Activated CD4-positive, alpha-beta T cell treated with anti-CD3 and anti-CD28 coated beads for 36 hours (primary cell): Measurements from ENCODE around the gene ATF6. TPM values are rescaled to one million over a fixed set of nuclear protein-coding genes. Genes with fewer than 3 reads are reported as not detected.

ENCODE experiments used
- ATAC-seq: fragments of 200-7000 bp; cut with Tn5 transposase; one replicate; pipeline ENCODE4 v1.10.0; 2021; ENCODE audit warnings: mild to moderate bottlenecking, moderate library complexity
- CTCF ChIA-PET: fragments of 350-600 bp; sonication (Branson Sonifier 250); formaldehyde crosslinking; loops from one replicate; lab custom pipeline; 2021; ENCODE audit warnings: antibody characterized with exemption; lab: Charles Lee
- POLR2A ChIA-PET: fragments of 350-600 bp; sonication (Branson Sonifier 250); formaldehyde crosslinking; loops from one replicate; lab custom pipeline; 2021; ENCODE audit warnings: antibody characterized with exemption, inconsistent platforms; lab: Charles Lee
- DNase-seq: peaks from one replicate; pipeline ENCODE4 v3.0.0-alpha.2; 2020
- H3K27ac Mint-ChIP-seq: one replicate; pipeline ENCODE4 v1.8.0; 2021; ENCODE audit warnings: mixed read lengths
- H3K27me3 Mint-ChIP-seq: one replicate; pipeline ENCODE4 v1.8.0; 2021; ENCODE audit warnings: mixed read lengths
- H3K36me3 Mint-ChIP-seq: one replicate; pipeline ENCODE4 v1.8.0; 2021; ENCODE audit warnings: low read depth, mixed read lengths
- H3K4me1 Mint-ChIP-seq: one replicate; pipeline ENCODE4 v1.8.0; 2021; ENCODE audit warnings: mixed read lengths
- H3K4me3 Mint-ChIP-seq: one replicate; pipeline ENCODE4 v1.8.0; 2021; ENCODE audit warnings: mild to moderate bottlenecking, moderate library complexity, mixed read lengths
- H3K9me3 Mint-ChIP-seq: one replicate; pipeline ENCODE4 v1.8.0; 2021; ENCODE audit warnings: low read depth, mixed read lengths
- intact Hi-C, 2 experiments: fragments of 100-400 bp; cut with DNase I in 1 of 2; cut with micrococcal nuclease in 1 of 2; formaldehyde crosslinking; loops; one replicate each; pipeline versions ENCODE4 v1.14.2 to v1.15.1; 2022 to 2024; cut with DNase I, micrococcal nuclease
- total RNA-seq, 2 experiments: library from RNA; stranded (reverse); gene quantifications; one replicate each; pipeline ENCODE4 v1.2.3, GENCODE V29; 2021

ATF6 gene
- total RNA-seq, 2 experiments from 2014 or later = 23.7 to 31.9 TPM

GRCh38 chr1:161855260-161855659 is 89.1 kb downstream of the ATF6 start:
- no peak overlapping the region for H3K4me3 Mint-ChIP-seq
- peaks cover 52% of the 10 kb centered on the region for H3K36me3 Mint-ChIP-seq
- H3K27ac Mint-ChIP-seq = no peak overlapping the region
- intact Hi-C loops = no loop called here
- ChIA-PET CTCF (interaction anchor here (1.0 to 1.6 kb wide), 4 partner anchors 11 to 169 kb away, joined by 3 to 6 read pairs (median 4); partner anchors contain the start of gene OLFML2B), POLR2A (interaction anchor here (0.6 kb wide), 1 partner anchor 106 kb away, joined by 3 read pairs; the partner anchor contains the start of gene DUSP12)
- H3K9me3 Mint-ChIP-seq = no peaks in the 10 kb centered on the region
- H3K27me3 Mint-ChIP-seq = no peaks in the 10 kb centered on the region
- ATAC-seq = no peak
- DNase-seq = no peak
- no peaks in the 10 kb centered on the region for H3K4me1 Mint-ChIP-seq

DNA sequence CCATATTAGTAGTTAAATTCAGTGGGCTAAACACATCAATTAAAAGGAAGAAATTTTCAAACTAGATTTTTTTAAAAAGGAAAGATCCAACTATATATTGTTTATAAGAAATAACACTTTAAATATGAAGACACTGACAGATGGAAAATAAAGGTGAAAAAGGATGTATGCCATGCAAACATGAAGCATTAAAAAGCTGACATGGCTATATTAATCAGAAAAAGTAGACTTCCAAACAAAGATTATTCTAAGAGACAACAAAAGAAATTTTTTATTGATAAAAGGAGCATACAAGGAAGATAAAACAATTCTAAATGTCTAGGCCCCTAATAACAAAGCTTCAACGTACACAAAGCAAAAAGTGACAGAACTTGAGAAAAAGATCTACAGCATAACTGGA is 92.2 kb downstream of the ATF6 start:
- Mint-ChIP-seq H3K27me3 (no peaks in the 10 kb centered on the region), H3K36me3 (peaks cover 42% of the 10 kb centered on the region), H3K4me1 (no peaks in the 10 kb centered on the region), H3K27ac (no peak overlapping the region), H3K9me3 (no peaks in the 10 kb centered on the region), H3K4me3 (no peak overlapping the region)
- POLR2A ChIA-PET = no interaction called here
- CTCF ChIA-PET = interaction anchor here (2.0 kb wide), 1 partner anchor 27 kb away, joined by 5 read pairs; no protein-coding TSS in a partner anchor
- ATAC-seq = no peak
- intact Hi-C loops = no loop called here
- no peak for DNase-seq

DNA sequence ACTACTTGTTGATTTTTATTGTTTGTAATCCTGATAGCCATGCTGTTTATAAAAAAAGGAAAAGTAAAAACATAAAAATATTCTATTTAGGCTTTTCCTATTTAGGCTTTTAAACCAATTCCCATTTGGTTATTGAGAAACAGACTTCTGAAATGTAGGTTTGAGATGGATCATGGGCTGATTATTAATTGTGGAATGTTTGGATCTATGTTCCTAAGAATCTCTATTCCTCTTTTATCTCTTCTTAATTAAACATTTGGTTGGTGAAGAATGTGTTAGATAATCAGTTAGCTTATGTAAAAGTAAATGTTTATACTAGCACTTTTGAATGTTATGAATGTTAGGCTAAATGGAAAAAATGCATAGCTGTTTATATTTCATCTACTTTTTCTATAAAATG is 97.4 kb downstream of the ATF6 start:
- ATAC-seq (no peak), DNase-seq (no peak)
- POLR2A ChIA-PET = no interaction called here
- Mint-ChIP-seq H3K36me3 (peaks cover 32% of the 10 kb centered on the region), H3K9me3 (no peaks in the 10 kb centered on the region), H3K27ac (no peak overlapping the region), H3K4me3 (no peak overlapping the region), H3K27me3 (no peaks in the 10 kb centered on the region), H3K4me1 (no peaks in the 10 kb centered on the region)
- intact Hi-C loops = loop anchor here in 1 of 2 experiments (5.0 kb wide), 1 partner anchor 174 kb away; no protein-coding TSS in a partner anchor
- CTCF ChIA-PET = interaction anchor here (0.6 to 2.1 kb wide), 7 partner anchors 32 to 412 kb away, joined by 3 to 9 read pairs (median 4); no protein-coding TSS in a partner anchor

- no peak overlapping the region for H3K4me3 Mint-ChIP-seq
- ChIA-PET CTCF (interaction anchor here (1.3 to 2.1 kb wide), 3 partner anchors 72 to 172 kb away, joined by 4 to 9 read pairs (median 6); no protein-coding TSS in a partner anchor), POLR2A (no interaction called here)
- no peaks in the 10 kb centered on the region for H3K9me3 Mint-ChIP-seq
- H3K27me3 Mint-ChIP-seq = no peaks in the 10 kb centered on the region
- no peaks in the 10 kb centered on the region for H3K4me1 Mint-ChIP-seq
- intact Hi-C loops = loop anchor here in 1 of 2 experiments (5.0 kb wide), 1 partner anchor 173 kb away; no protein-coding TSS in a partner anchor
- no peak overlapping the region for H3K27ac Mint-ChIP-seq
- H3K36me3 Mint-ChIP-seq = peaks cover 33% of the 10 kb centered on the region
- DNase-seq = no peak
- ATAC-seq = no peak
Observed at GRCh38 chr1:161864577-161864976, 98.5 kb downstream of the ATF6 start.

DNA sequence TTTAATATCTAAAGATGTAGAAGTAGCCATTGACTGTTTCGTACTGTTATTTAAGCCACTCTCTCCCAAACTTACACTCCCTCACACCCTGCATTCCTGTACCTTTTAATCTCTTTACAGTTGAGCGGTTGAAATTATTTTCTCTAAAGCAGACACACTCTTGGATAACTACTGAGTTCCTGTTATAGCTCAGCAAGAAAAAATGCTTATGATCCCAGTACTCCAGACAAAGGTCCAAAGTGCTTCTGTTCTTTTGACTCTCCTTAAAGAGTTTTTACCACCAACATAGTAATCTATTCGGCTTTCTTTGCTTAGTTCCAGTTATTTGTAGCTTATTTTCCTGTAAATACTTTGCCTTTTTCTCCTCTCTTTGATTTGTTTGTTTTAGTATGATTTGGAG is 100.1 kb downstream of the ATF6 start:
- no peak overlapping the region for H3K27ac Mint-ChIP-seq

DNA sequence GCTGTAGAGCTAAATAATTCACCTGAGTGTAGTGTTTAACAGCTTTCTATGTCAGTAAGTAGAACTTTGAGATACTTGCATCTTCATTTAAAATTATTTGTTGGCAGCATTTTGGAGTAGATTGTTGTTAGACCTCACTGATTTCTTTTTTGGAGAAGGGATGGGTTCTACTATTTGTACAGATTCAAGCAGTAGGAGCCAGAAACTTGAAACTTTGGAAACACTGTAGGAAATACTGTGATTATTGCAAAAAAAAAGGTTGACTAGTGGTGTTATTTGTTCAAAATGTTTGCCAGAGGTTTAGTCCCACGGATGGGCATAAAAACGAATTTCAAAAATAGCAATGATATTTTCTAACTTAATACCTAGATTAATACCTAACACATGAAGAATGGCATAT is 102.7 kb downstream of the ATF6 start:
- DNase-seq = no peak
- Mint-ChIP-seq H3K27ac (no peak overlapping the region), H3K27me3 (no peaks in the 10 kb centered on the region), H3K4me3 (no peak overlapping the region), H3K36me3 (peaks cover 23% of the 10 kb centered on the region), H3K9me3 (no peaks in the 10 kb centered on the region), H3K4me1 (peaks cover 5% of the 10 kb centered on the region)
- intact Hi-C loops = no loop called here
- POLR2A ChIA-PET = no interaction called here
- no peak for ATAC-seq
- CTCF ChIA-PET = interaction anchor here (0.8 to 1.7 kb wide), 3 partner anchors 9 to 76 kb away, joined by 3 to 7 read pairs (median 4); no protein-coding TSS in a partner anchor

More for the DNA sequence above, 100.1 kb downstream of the ATF6 start:
- no peak for DNase-seq
- Mint-ChIP-seq H3K4me3 (no peak overlapping the region), H3K36me3 (peaks cover 30% of the 10 kb centered on the region), H3K4me1 (no peaks in the 10 kb centered on the region), H3K9me3 (no peaks in the 10 kb centered on the region), H3K27me3 (no peaks in the 10 kb centered on the region)
- ATAC-seq = no peak
- CTCF ChIA-PET = interaction anchor here (0.7 to 2.1 kb wide), 6 partner anchors 11 to 171 kb away, joined by 3 to 7 read pairs (median 4); partner anchors contain the start of gene OLFML2B
- intact Hi-C loops = no loop called here
- POLR2A ChIA-PET = no interaction called here

- no peak overlapping the region for H3K27ac Mint-ChIP-seq
- no peaks in the 10 kb centered on the region for H3K9me3 Mint-ChIP-seq
- ChIA-PET CTCF (interaction anchor here (0.6 to 1.7 kb wide), 5 partner anchors 8 to 248 kb away, joined by 3 to 7 read pairs (median 4); no protein-coding TSS in a partner anchor), POLR2A (no interaction called here)
- intact Hi-C loops = no loop called here
- no peak overlapping the region for H3K4me3 Mint-ChIP-seq
- no peak for DNase-seq
- no peak for ATAC-seq
- no peaks in the 10 kb centered on the region for H3K27me3 Mint-ChIP-seq
- H3K4me1 Mint-ChIP-seq = peaks cover 5% of the 10 kb centered on the region
- peaks cover 23% of the 10 kb centered on the region for H3K36me3 Mint-ChIP-seq
Observed at GRCh38 chr1:161869291-161869690, 103.2 kb downstream of the ATF6 start.

DNA sequence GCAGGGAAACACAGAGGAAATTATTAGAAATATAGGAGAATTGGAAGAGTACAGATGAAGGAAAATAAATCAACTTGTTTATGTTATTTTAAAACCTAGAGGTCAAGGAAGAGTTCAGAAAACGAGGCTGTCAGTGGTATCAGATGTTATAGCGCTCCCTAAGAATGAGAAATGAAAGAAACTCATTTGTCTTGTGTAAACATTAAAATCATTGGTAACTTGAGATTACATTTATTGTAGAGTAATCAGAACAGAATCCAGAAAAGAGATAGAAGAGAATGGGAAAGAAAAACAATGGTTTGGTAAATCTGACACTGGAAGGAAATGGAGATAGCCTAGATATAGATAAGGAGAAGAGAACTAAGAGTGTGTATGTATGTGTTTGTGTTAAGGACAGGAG is 106.4 kb downstream of the ATF6 start:
- Mint-ChIP-seq H3K27ac (no peak overlapping the region), H3K36me3 (peaks cover 14% of the 10 kb centered on the region), H3K4me3 (no peak overlapping the region), H3K9me3 (no peaks in the 10 kb centered on the region), H3K4me1 (peaks cover 10% of the 10 kb centered on the region), H3K27me3 (no peaks in the 10 kb centered on the region)
- ChIA-PET POLR2A (no interaction called here), CTCF (interaction anchor here (1.1 kb wide), 1 partner anchor 165 kb away, joined by 3 read pairs; no protein-coding TSS in a partner anchor)
- ATAC-seq = no peak
- DNase-seq = no peak
- intact Hi-C loops = no loop called here

- Mint-ChIP-seq H3K4me1 (peaks cover 8% of the 10 kb centered on the region), H3K9me3 (no peaks in the 10 kb centered on the region), H3K36me3 (peaks cover 6% of the 10 kb centered on the region), H3K27me3 (no peaks in the 10 kb centered on the region), H3K4me3 (no peak overlapping the region), H3K27ac (no peak overlapping the region)
- DNase-seq (no peak), ATAC-seq (no peak)
- POLR2A ChIA-PET = no interaction called here
- CTCF ChIA-PET = interaction anchor here (1.4 kb wide), 1 partner anchor 9 kb away, joined by 3 read pairs; no protein-coding TSS in a partner anchor
- intact Hi-C loops = no loop called here
Observed at GRCh38 chr1:161879261-161879660, 113.1 kb downstream of the ATF6 start.

DNA sequence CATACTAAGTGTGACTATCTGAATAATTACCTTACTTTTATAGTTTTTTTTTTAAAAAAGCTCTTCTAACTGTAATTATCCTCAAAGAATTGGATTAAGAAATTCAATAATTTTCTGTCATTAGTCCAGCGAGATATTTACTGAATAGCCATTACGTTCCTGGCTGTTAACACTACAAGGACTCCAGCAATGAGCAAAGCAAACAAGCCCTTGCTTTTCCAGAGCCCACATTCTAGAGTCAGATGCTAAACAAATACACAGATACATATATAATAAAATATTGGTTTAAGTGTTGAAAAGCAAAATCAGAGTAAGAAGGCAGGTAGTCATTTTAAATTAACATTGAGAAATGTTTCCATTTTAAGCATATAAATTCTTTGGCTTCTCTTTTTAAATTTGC is 118.4 kb downstream of the ATF6 start:
- no peak for DNase-seq
- H3K9me3 Mint-ChIP-seq = no peaks in the 10 kb centered on the region
- no peak overlapping the region for H3K4me3 Mint-ChIP-seq
- ChIA-PET CTCF (interaction anchor here (0.8 to 1.7 kb wide), 7 partner anchors 10 to 153 kb away, joined by 3 to 5 read pairs (median 3); no protein-coding TSS in a partner anchor), POLR2A (no interaction called here)
- peaks cover 8% of the 10 kb centered on the region for H3K4me1 Mint-ChIP-seq
- no peaks in the 10 kb centered on the region for H3K27me3 Mint-ChIP-seq
- no peak overlapping the region for H3K27ac Mint-ChIP-seq
- H3K36me3 Mint-ChIP-seq = peaks cover 19% of the 10 kb centered on the region
- intact Hi-C loops = no loop called here
- no peak for ATAC-seq

GRCh38 chr1:161885003-161885402 is 118.9 kb downstream of the ATF6 start:
- H3K4me3 Mint-ChIP-seq = no peak overlapping the region
- ATAC-seq = no peak
- peaks cover 8% of the 10 kb centered on the region for H3K4me1 Mint-ChIP-seq
- ChIA-PET CTCF (interaction anchor here (0.6 to 1.7 kb wide), 8 partner anchors 20 to 1050 kb away, joined by 3 to 5 read pairs (median 4); no protein-coding TSS in a partner anchor), POLR2A (no interaction called here)
- no peaks in the 10 kb centered on the region for H3K9me3 Mint-ChIP-seq
- H3K36me3 Mint-ChIP-seq = peaks cover 23% of the 10 kb centered on the region
- no peak overlapping the region for H3K27ac Mint-ChIP-seq
- intact Hi-C loops = no loop called here
- H3K27me3 Mint-ChIP-seq = no peaks in the 10 kb centered on the region
- no peak for DNase-seq

GRCh38 chr1:161885759-161886158 is 119.6 kb downstream of the ATF6 start:
- no peak for ATAC-seq

More at GRCh38 chr1:161885759-161886158, 119.6 kb downstream of the ATF6 start:
- ChIA-PET POLR2A (no interaction called here), CTCF (interaction anchor here (1.2 to 1.3 kb wide), 3 partner anchors 27 to 133 kb away, joined by 3 to 5 read pairs (median 4); no protein-coding TSS in a partner anchor)
- H3K27ac Mint-ChIP-seq = no peak overlapping the region
- no peak for DNase-seq
- no peak overlapping the region for H3K4me3 Mint-ChIP-seq
- H3K9me3 Mint-ChIP-seq = no peaks in the 10 kb centered on the region
- H3K4me1 Mint-ChIP-seq = peaks cover 8% of the 10 kb centered on the region
- peaks cover 30% of the 10 kb centered on the region for H3K36me3 Mint-ChIP-seq
- H3K27me3 Mint-ChIP-seq = no peaks in the 10 kb centered on the region
- intact Hi-C loops = no loop called here
